ENCODE measurements around the gene KRT78. TPM values are rescaled to one million over a fixed set of nuclear protein-coding genes. Genes with fewer than 3 reads are reported as not detected.

Gene KRT78
- polyA plus RNA-seq, 3 donors = not detected

DNA sequence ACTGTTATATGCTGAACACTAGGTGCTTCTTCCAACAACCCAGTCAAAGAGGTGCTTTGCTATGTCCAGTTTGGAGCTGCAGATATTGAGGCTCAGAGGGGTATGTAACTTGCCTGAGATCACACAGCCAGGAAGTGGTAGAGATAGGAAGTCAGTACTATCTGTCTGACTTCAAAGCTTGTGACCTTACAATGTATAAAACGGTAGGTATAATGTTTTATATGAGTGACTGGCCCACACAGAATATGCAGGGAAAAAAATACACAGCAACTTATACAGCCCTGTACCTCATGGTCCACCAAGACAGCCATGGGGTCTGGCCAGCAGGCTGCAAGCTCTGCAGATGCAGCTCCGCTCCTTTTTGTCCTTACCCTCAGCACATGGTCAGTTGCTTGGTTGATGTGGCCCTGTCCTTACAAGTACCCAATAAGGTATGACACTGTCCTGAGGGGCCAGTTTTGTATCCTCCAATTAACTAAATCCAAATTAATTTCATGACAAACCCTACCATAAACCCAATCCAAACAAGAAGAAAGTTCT lies 31.0 kb downstream of the KRT78 start:
- TF ChIP-seq, protein P1, sequence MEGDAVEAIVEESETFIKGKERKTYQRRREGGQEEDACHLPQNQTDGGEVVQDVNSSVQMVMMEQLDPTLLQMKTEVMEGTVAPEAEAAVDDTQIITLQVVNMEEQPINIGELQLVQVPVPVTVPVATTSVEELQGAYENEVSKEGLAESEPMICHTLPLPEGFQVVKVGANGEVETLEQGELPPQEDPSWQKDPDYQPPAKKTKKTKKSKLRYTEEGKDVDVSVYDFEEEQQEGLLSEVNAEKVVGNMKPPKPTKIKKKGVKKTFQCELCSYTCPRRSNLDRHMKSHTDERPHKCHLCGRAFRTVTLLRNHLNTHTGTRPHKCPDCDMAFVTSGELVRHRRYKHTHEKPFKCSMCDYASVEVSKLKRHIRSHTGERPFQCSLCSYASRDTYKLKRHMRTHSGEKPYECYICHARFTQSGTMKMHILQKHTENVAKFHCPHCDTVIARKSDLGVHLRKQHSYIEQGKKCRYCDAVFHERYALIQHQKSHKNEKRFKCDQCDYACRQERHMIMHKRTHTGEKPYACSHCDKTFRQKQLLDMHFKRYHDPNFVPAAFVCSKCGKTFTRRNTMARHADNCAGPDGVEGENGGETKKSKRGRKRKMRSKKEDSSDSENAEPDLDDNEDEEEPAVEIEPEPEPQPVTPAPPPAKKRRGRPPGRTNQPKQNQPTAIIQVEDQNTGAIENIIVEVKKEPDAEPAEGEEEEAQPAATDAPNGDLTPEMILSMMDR (IDR thresholded peaks at IDR 0.05) = no peak
- Histone ChIP-seq H3K27me3 (ENCODE audit: control insufficient read depth in 2 of 2, insufficient read depth in 2 of 2, low read length in 2 of 2) (no peaks in the 10 kb centered on the region), H3K4me3 (replicated peaks in 1 of 3; ENCODE audit: low read depth in 2 of 3, low read length in 3 of 3) (no peak overlapping the region), H2AFZ (ENCODE audit: insufficient read depth, low read depth, low read length, poor library complexity, severe bottlenecking) (no peak overlapping the region), H3K36me3 (replicated peaks in 1 of 2; ENCODE audit: control insufficient read depth in 1 of 2, insufficient read depth in 2 of 2, low read length in 2 of 2) (no peaks in the 10 kb centered on the region), H3K9me3 (replicated peaks in 1 of 2; ENCODE audit: control insufficient read depth in 1 of 2, insufficient read depth in 1 of 2, low read length in 2 of 2) (no peaks in the 10 kb centered on the region), H4K20me1 (ENCODE audit: insufficient read depth, low read length) (no peaks in the 10 kb centered on the region), H3K27ac (ENCODE audit: low read depth in 1 of 2, low read length in 2 of 2) (no peak overlapping the region), H3K9ac (ENCODE audit: insufficient read depth, low read length, poor library complexity, severe bottlenecking) (no peak overlapping the region), H3K4me1 (ENCODE audit: control insufficient read depth in 1 of 2, insufficient read depth in 2 of 2, low read length in 2 of 2) (no peaks in the 10 kb centered on the region), H3K79me2 (ENCODE audit: insufficient read depth, low read length) (no peaks in the 10 kb centered on the region), H3K4me2 (replicated peaks; ENCODE audit: extremely low read depth, low read length, poor library complexity, severe bottlenecking) (no peak overlapping the region)
- H3K9me3 Mint-ChIP-seq = no peaks in the 10 kb centered on the region
- intact Hi-C loops (cut with micrococcal nuclease) = no loop called here
- no peak for DNase-seq
- peak overlapping the region in 1 of 7 donors; percentile 13 for H3K27ac Mint-ChIP-seq
- H3K4me1 Mint-ChIP-seq = no peaks in the 10 kb centered on the region
- no peaks in the 10 kb centered on the region for H3K36me3 Mint-ChIP-seq
- peaks cover 4 to 9% (median 5%) of the 10 kb centered on the region in 3 donors for H3K27me3 Mint-ChIP-seq (ENCODE audit: low read depth in 3 of 3)
- H3K4me3 Mint-ChIP-seq = no peak overlapping the region
- WGBS (ENCODE audit: insufficient coverage) = 100% methylated on average over 1 of the region's 2 CpGs

DNA sequence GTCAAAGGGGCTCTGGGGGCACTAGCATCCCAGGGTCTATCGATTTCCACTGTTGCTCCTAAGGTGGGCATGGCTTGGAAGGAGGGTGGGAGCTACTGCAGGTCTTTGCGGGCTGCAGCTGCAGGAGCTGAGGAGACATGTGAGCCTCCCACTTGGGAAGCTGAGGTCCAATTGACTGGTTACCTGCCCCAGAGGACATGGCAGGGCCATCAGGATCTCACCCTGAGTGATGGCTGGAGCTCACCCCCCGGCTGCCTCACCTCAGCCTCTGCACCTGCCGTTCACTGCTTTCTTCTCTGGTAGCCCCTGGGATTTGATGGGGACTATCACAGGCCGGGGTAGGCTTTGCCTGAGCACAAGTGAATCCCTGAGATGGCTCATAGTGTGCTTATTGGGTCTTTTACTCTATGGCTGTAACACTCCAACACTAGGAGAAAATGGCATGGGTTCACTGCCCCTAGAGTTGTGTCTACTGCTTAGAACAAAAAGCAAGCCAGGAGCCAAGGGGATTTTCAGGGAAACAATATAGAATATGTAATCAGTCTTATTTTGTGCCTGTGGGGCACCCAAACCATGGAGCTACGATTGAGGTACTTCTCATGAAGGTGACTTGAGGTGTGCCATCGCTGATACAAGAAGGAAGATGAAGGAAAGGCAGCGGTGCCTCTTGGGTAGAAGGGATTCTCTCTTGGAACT lies 31.6 kb downstream of the KRT78 start:
- Histone ChIP-seq H3K4me2 (replicated peaks; ENCODE audit: extremely low read depth, low read length, poor library complexity, severe bottlenecking) (no peak overlapping the region), H3K9ac (ENCODE audit: insufficient read depth, low read length, poor library complexity, severe bottlenecking) (no peak overlapping the region), H3K4me3 (replicated peaks in 1 of 3; ENCODE audit: low read depth in 2 of 3, low read length in 3 of 3) (no peak overlapping the region), H3K27ac (ENCODE audit: low read depth in 1 of 2, low read length in 2 of 2) (no peak overlapping the region), H4K20me1 (ENCODE audit: insufficient read depth, low read length) (no peaks in the 10 kb centered on the region), H3K9me3 (replicated peaks in 1 of 2; ENCODE audit: control insufficient read depth in 1 of 2, insufficient read depth in 1 of 2, low read length in 2 of 2) (no peaks in the 10 kb centered on the region), H3K36me3 (replicated peaks in 1 of 2; ENCODE audit: control insufficient read depth in 1 of 2, insufficient read depth in 2 of 2, low read length in 2 of 2) (no peaks in the 10 kb centered on the region), H3K4me1 (ENCODE audit: control insufficient read depth in 1 of 2, insufficient read depth in 2 of 2, low read length in 2 of 2) (no peaks in the 10 kb centered on the region), H3K79me2 (ENCODE audit: insufficient read depth, low read length) (no peaks in the 10 kb centered on the region), H3K27me3 (ENCODE audit: control insufficient read depth in 2 of 2, insufficient read depth in 2 of 2, low read length in 2 of 2) (no peaks in the 10 kb centered on the region), H2AFZ (ENCODE audit: insufficient read depth, low read depth, low read length, poor library complexity, severe bottlenecking) (no peak overlapping the region)
- intact Hi-C loops (cut with micrococcal nuclease) = no loop called here
- no peak for DNase-seq
- Mint-ChIP-seq H3K27me3 (ENCODE audit: low read depth in 3 of 3) (peaks cover 5 to 9% (median 6%) of the 10 kb centered on the region in 3 donors), H3K4me1 (no peaks in the 10 kb centered on the region), H3K9me3 (no peaks in the 10 kb centered on the region), H3K4me3 (no peak overlapping the region), H3K27ac (no peak overlapping the region), H3K36me3 (no peaks in the 10 kb centered on the region)
- TF ChIP-seq, protein P1 (IDR thresholded peaks at IDR 0.05) = no peak
- WGBS (ENCODE audit: insufficient coverage) = 96% methylated on average over 5 of the region's 8 CpGs

Measured in CD14-positive monocyte (primary cell).